HUES48 (cell line): Measurements from ENCODE around the gene NFIC.

Experiments
- H3K27ac ChIP-seq: one replicate; pipeline ENCODE4 v1.7.0; 2013; ENCODE audit warnings: low read depth, low read length, inconsistent platforms
- H3K27me3 ChIP-seq: 2 replicates; pipeline ENCODE4 v1.6.1; 2013; ENCODE audit warnings: mild to moderate bottlenecking, low read length; ENCODE audit not compliant: control insufficient read depth, insufficient read depth
- H3K36me3 ChIP-seq: 2 replicates; pipeline ENCODE4 v1.6.1; 2013; ENCODE audit warnings: low read length; ENCODE audit not compliant: control insufficient read depth, insufficient read depth
- H3K4me1 ChIP-seq: 2 replicates; pipeline ENCODE4 v1.6.1; 2013; ENCODE audit warnings: mild to moderate bottlenecking, low read length; ENCODE audit not compliant: control insufficient read depth, insufficient read depth
- H3K4me3 ChIP-seq: 2 replicates; pipeline ENCODE4 v1.5.1; 2013; ENCODE audit warnings: mild to moderate bottlenecking, low read depth, low read length
- H3K9ac ChIP-seq: 2 replicates; pipeline ENCODE4 v1.6.1; 2013; ENCODE audit warnings: mild to moderate bottlenecking, low read depth, low read length, moderate library complexity
- H3K9me3 ChIP-seq: 2 replicates; pipeline ENCODE4 v1.6.1; 2013; ENCODE audit warnings: low read length; ENCODE audit not compliant: control insufficient read depth, insufficient read depth

NFIC gene

GRCh38 chr19:3493651-3494050 lies 127.3 kb downstream of the NFIC start:
- Histone ChIP-seq H3K9me3 (no peaks in the 10 kb centered on the region), H3K9ac (no peak overlapping the region), H3K27me3 (no peaks in the 10 kb centered on the region), H3K4me1 (no peaks in the 10 kb centered on the region), H3K27ac (no peak overlapping the region), H3K4me3 (no peak overlapping the region), H3K36me3 (peaks cover 44% of the 10 kb centered on the region)

- Histone ChIP-seq H3K4me1 (no peaks in the 10 kb centered on the region), H3K36me3 (peaks cover 44% of the 10 kb centered on the region)
Observed at GRCh38 chr19:3494051-3494450, 127.7 kb downstream of the NFIC start.

GRCh38 chr19:3494559-3494958 lies 128.2 kb downstream of the NFIC start:
- peaks cover 44% of the 10 kb centered on the region for H3K36me3 ChIP-seq
- no peak overlapping the region for H3K9ac ChIP-seq
- H3K27ac ChIP-seq = no peak overlapping the region
- no peaks in the 10 kb centered on the region for H3K9me3 ChIP-seq
- H3K27me3 ChIP-seq = no peaks in the 10 kb centered on the region
- no peak overlapping the region for H3K4me3 ChIP-seq
- H3K4me1 ChIP-seq = no peaks in the 10 kb centered on the region

More at GRCh38 chr19:3494051-3494450, 127.7 kb downstream of the NFIC start:
- H3K9me3 ChIP-seq = no peaks in the 10 kb centered on the region
- H3K9ac ChIP-seq = no peak overlapping the region
- no peaks in the 10 kb centered on the region for H3K27me3 ChIP-seq
- no peak overlapping the region for H3K27ac ChIP-seq
- no peak overlapping the region for H3K4me3 ChIP-seq

GRCh38 chr19:3496392-3497273 lies 130.2 kb downstream of the NFIC start:
- Histone ChIP-seq H3K36me3 (peaks cover 42% of the 10 kb centered on the region), H3K4me1 (no peaks in the 10 kb centered on the region), H3K27me3 (no peaks in the 10 kb centered on the region), H3K9ac (no peak overlapping the region), H3K4me3 (no peak overlapping the region), H3K27ac (no peak overlapping the region), H3K9me3 (no peaks in the 10 kb centered on the region)

- H3K36me3 ChIP-seq = peaks cover 30% of the 10 kb centered on the region
- H3K9ac ChIP-seq = no peak overlapping the region
- no peak overlapping the region for H3K4me3 ChIP-seq
- H3K4me1 ChIP-seq = no peaks in the 10 kb centered on the region
- H3K9me3 ChIP-seq = no peaks in the 10 kb centered on the region
- no peak overlapping the region for H3K27ac ChIP-seq
- no peaks in the 10 kb centered on the region for H3K27me3 ChIP-seq
Observed at GRCh38 chr19:3497757-3498520, 131.6 kb downstream of the NFIC start.

- peak overlapping the region; percentile 95 for H3K4me3 ChIP-seq
- H3K27ac ChIP-seq = peak overlapping the region; percentile 98
- peak overlapping the region; percentile 99 for H3K9ac ChIP-seq
- no peaks in the 10 kb centered on the region for H3K4me1 ChIP-seq
- no peaks in the 10 kb centered on the region for H3K27me3 ChIP-seq
- no peaks in the 10 kb centered on the region for H3K9me3 ChIP-seq
- H3K36me3 ChIP-seq = peaks cover 21% of the 10 kb centered on the region
Observed at GRCh38 chr19:3499738-3500428, 133.5 kb downstream of the NFIC start.

- H3K4me1 ChIP-seq = no peaks in the 10 kb centered on the region
- H3K9me3 ChIP-seq = no peaks in the 10 kb centered on the region
- peak within 1 kb of the TSS; percentile 99 for H3K9ac ChIP-seq
- peaks cover 16% of the 10 kb centered on the region for H3K36me3 ChIP-seq
- peak within 1 kb of the TSS; percentile 95 for H3K4me3 ChIP-seq
- H3K27ac ChIP-seq = peak within 1 kb of the TSS; percentile 98
- no peaks in the 10 kb centered on the region for H3K27me3 ChIP-seq
Observed at GRCh38 chr19:3500429-3501101, 134.2 kb downstream of the NFIC start, which contains the start of gene DOHH. Gene DOHH, minus strand, starts transcription at chr19:3500674. Its CDS starts 3,860 bp downstream, at chr19:3496814.

- Histone ChIP-seq H3K9ac (no peak overlapping the region), H3K9me3 (no peaks in the 10 kb centered on the region), H3K36me3 (peaks cover 8% of the 10 kb centered on the region; the same call in 1 of the 2 replicates), H3K27me3 (no peaks in the 10 kb centered on the region), H3K4me3 (no peak overlapping the region), H3K27ac (no peak overlapping the region), H3K4me1 (no peaks in the 10 kb centered on the region)
Observed at GRCh38 chr19:3501780-3502179, 135.4 kb downstream of the NFIC start.

- Histone ChIP-seq H3K36me3 (no peaks in the 10 kb centered on the region), H3K27ac (no peak overlapping the region), H3K9me3 (no peaks in the 10 kb centered on the region), H3K4me3 (no peak overlapping the region), H3K9ac (no peak overlapping the region), H3K27me3 (no peaks in the 10 kb centered on the region), H3K4me1 (0 out of 2 replicates have a peak, but pooled peaks cover 2% of the 10 kb centered on the region)
Observed at GRCh38 chr19:3503036-3503572, 136.7 kb downstream of the NFIC start.

- Histone ChIP-seq H3K4me3 (no peak overlapping the region), H3K4me1 (0 out of 2 replicates have a peak, but pooled peaks cover 2% of the 10 kb centered on the region), H3K27ac (no peak overlapping the region), H3K36me3 (peaks cover 7% of the 10 kb centered on the region), H3K9ac (no peak overlapping the region), H3K9me3 (no peaks in the 10 kb centered on the region), H3K27me3 (no peaks in the 10 kb centered on the region)
Observed at GRCh38 chr19:3504735-3505134, 138.4 kb downstream of the NFIC start.
